ENCODE results near the gene PLEKHG1.

GRCh38 chr6:150596439-150596838 lies 3.2 kb upstream of the PLEKHG1 start:
- TF ChIP-seq CTCF (conservative IDR thresholded peaks at IDR 0.05; ENCODE audit: low read length) (no peak), EZH2phosphoT487 (IDR thresholded peaks at IDR 0.05; ENCODE audit: borderline replicate concordance) (no peak)

All from Loucy (cell line).